Stimulated activated CD8-positive, alpha-beta memory T cell treated with anti-CD3 and anti-CD28 coated beads, Interleukin-15, amount 100 ng/mL, for 4 hours (primary cell): Measurements from ENCODE around the gene PRMT2.
A peak's percentile ranks its signal among the peaks of the same experiment; 100 is the strongest.
"Not testable (repeated sequence)": the region's sequence is repeated elsewhere in the genome, so short reads cannot be mapped to it uniquely, and the experiment has no call there.

Source experiments
- DNase-seq, 2 donors: peaks; one replicate each; pipeline ENCODE4 v3.0.0-alpha.2; 2020; ENCODE audit warnings: low read depth in 2 of 2

PRMT2 gene

GRCh38 chr21:46617267-46618051 lies 18.0 kb upstream of the PRMT2 start:
- DNase-seq, result no peak

- DNase-seq, result no peak
These were observed 16.6 kb upstream of the PRMT2 start for GRCh38 chr21:46618738-46619379.

- DNase-seq, result no peak
These were observed 15.6 kb upstream of the PRMT2 start for GRCh38 chr21:46619846-46620245.

GRCh38 chr21:46620846-46621245 lies 14.6 kb upstream of the PRMT2 start:
- no peak for DNase-seq

GRCh38 chr21:46621457-46622182 lies 13.9 kb upstream of the PRMT2 start:
- no peak for DNase-seq

- peak in 1 of 2 donors; percentile 4 for DNase-seq
These were observed 13.2 kb upstream of the PRMT2 start for GRCh38 chr21:46622226-46622625.

GRCh38 chr21:46624050-46624449 lies 11.4 kb upstream of the PRMT2 start:
- no peak for DNase-seq

GRCh38 chr21:46625759-46626158 lies 9.7 kb upstream of the PRMT2 start:
- DNase-seq, result no peak

GRCh38 chr21:46626536-46626935 lies 8.9 kb upstream of the PRMT2 start:
- no peak for DNase-seq

GRCh38 chr21:46626975-46627501 lies 8.4 kb upstream of the PRMT2 start:
- no peak for DNase-seq

- DNase-seq, result no peak
These were observed 7.7 kb upstream of the PRMT2 start for GRCh38 chr21:46627726-46628125.

- DNase-seq, result no peak
These were observed 6.6 kb upstream of the PRMT2 start for GRCh38 chr21:46628868-46629267.

- DNase-seq, result not testable (repeated sequence)
These were observed 4.6 kb upstream of the PRMT2 start for GRCh38 chr21:46630915-46631314.

- DNase-seq, result no peak
These were observed 1.9 kb upstream of the PRMT2 start for GRCh38 chr21:46633566-46633965.

GRCh38 chr21:46634427-46634826 lies 1.0 kb upstream of the PRMT2 start:
- no peak for DNase-seq

- no peak for DNase-seq
These were observed 529 bp upstream of the PRMT2 start for GRCh38 chr21:46634966-46635323.

- no peak for DNase-seq
These were observed 673 bp downstream of the PRMT2 start for GRCh38 chr21:46636181-46636512.

- no peak for DNase-seq
These were observed 1.2 kb downstream of the PRMT2 start for GRCh38 chr21:46636550-46637285.

GRCh38 chr21:46637952-46638746 lies 2.7 kb downstream of the PRMT2 start:
- DNase-seq, result no peak

GRCh38 chr21:46639489-46640386 lies 4.3 kb downstream of the PRMT2 start:
- DNase-seq, result no peak
